ENCODE measurements around the gene FAM193A.
"Not testable (repeated sequence)": the region's sequence is repeated elsewhere in the genome, so short reads cannot be mapped to it uniquely, and the experiment has no call there.

The FAM193A gene

DNA sequence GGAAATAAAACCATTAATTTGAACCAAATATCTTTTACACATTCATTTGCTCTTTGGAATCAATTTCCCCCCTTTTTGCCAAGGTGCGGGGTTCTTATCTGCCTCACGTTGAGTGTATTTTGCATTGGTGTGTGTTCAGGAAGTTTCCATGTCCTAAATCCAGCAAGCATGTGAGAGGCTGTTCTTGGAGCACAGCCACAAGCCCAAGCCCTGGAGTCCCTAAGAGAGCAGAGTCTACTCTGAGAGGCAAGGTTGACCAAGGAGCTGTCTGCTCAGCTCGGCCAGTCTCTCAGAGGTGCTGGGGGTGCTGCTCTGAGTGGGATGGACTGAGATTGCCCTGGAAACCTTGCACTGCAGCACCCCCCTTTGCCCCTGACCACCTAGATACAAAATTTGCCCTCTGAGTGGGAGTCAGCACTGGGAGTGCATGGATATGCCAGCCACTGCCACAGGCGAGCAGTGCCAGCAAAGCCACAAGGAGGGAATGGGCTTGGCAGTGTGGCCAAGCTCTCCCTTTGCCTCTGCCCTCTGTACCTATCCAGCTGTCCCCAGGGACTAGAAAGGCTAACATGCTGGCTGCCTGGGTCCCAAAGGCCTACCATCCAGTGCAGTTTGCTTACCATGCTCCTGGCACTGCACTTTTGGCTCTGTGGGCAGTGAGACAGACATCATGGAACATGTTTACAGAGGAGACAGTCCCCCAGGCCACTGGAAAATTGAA is 20.5 kb upstream of the FAM193A start:
- no peak for DNase-seq

DNA sequence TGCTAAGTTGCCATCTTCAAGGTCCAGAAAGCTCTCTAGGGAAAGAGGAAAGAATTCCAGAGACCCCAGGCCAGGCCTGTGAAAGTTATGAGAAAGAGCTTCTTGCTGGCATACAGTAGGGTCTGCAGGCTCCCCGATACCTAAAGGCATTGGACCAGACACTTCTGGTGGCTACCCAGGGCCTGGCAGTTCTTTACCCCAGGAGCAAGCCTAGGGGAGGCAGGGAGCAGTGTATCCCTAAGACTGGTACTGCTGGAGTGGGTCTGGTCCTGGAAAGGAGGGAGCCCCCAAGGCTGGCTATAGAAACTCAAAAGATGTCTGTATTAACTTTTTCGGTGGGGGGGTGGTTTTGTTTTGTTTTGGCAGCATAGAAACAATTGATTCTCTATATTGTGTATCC is 19.8 kb upstream of the FAM193A start:
- DNase-seq, result no peak

DNA sequence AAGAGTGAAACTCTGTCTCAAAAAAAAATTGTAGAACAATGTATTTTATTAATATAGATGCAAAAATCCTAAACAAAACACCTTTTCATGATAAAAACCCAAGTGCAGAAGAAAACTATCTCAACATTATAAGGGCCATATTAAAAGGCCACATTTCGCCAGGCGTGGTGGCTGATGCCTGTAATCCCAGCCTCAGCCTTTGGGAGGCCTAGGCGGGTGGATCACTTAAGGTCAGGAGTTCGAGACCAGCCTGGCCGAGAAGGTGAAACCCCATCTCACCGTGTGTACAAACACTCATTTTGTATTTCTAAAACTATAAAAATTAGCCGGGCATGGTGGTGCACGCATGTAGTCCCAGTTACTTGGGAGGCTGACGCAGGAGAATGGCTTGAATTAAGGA is 9.9 kb upstream of the FAM193A start:
- DNase-seq, result no peak

DNA sequence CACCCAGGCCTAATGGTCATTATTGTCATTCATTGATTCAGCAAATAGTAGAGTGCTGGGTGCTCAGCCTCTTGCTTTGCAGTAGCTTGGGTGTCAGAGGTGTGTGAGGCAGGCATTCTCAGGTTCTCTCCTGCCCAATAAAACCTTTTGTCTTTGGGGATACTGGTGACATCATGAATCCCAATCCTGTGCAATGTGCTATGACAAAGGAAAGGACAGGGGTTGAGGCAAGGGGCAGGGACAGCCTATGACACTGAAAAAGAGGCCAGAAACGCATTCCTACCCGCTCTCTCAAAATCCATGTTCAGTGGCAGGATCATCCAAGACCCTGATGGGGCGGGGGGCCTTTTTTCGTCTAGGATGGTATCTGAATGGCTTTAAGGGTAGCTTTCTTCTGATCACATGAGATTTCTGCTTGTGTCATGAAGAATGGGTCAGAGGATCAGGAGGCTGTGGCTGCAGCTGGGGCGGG is 1.5 kb upstream of the FAM193A start:
- no peak for DNase-seq

DNA sequence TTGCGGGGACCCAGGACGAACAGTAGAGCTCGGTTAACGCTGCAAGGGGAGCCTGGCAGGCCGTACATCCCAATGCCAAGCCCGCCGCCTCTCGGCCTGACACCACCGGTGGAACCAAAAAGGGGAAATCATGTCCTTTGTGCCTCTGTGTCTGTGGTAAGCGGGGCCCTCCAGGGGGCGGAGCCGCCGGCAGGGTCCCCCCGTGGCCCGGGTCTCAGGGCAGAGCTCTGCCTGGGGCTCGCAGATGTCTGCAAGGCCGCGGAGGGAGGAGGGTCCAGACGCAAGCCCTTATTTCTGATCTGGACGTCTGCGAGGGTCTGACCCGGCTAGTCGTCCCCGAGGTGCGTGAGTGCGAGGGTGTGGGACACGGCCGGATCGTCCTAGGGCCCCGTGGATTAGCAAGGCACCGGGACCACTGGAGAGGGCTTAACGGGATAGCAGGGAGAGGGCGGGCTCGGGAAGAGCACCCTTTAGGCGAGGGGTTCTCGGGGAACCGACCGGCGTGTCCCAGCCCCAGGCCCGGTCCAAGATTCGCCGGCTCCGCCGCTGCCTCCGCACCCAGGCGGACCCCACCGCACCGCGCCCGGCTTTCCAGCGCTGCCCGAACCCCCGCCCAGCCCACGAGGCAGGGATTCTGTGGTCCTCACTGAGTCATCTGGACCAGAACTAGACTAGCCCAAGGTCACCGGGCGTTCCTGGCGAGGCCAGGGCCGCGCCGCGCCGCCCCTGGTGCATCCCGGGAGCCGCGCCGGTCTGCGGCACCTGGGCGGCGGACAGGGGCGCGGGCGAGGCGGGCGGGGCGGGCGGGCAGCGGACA is 863 bp upstream of the FAM193A start:
- DNase-seq, result no peak

DNA sequence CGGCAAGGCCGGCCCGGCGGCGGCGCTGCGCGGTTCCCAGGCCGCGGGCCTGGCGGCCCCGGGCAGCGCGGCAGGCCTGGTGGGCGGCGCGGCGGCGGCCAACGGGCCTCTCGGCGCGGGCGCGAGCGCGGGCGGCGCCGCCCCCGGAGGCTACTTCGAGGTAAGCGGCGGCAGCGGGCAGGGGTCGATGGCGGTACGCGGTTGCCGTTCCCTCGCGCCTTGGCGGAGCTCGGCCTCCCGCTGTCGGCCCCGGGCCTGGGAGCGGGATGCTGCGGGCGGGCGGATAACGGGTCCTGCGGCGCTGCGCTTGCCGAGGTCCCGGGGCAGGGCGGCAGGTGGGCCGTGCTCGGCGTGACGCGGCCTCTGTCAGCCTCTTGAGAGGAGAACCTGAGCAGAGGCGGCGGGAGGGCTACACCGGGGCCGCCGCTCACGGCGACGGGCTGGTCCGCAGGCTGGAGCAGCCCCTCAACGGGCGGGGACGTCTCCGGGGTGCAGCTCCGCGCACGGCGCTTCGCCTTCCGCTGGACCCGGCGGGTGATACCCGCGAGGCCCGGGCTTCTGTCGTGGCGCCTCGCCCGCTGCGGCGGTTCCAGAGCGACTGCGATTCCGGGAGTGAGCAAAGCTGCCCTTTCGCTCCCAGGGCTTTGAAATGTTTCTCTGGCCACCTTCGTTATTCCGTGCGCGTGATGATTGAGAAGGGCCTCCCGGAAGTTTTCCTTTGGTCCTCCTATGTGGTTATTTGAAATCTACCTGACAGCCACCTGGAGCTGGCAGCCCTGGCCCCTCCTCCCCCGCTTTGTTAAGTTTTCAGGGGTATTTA is 774 bp downstream of the FAM193A start:
- peak; percentile 13 for DNase-seq

DNA sequence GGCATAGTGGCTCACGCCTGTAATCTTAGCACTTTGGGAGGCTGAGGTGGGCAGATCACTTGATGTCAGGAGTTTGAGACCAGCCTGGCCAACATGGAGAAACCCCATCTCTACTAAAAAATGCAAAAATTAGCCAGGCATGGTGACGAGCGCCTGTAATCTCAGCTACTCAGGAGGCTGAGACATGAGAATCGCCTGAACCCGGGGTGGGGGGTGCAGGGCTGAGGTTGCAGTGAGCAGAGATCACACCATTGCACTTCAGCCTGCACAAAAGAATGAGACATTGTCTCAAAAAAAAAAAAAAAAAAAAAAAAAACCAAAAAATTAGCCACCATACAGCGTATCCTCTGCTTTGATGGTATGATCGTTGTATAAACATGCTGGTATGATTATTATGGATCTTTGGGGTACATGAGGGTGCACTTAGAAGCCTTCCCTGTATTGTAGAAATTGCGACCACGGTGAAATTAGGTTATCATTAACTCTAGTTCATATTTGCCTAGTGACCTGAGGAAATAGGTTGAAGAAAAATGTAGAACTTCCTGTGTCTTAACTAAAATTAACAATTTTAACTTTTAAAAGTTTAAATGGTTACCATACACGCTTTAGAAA is 7.2 kb downstream of the FAM193A start:
- not testable (repeated sequence) for DNase-seq

DNA sequence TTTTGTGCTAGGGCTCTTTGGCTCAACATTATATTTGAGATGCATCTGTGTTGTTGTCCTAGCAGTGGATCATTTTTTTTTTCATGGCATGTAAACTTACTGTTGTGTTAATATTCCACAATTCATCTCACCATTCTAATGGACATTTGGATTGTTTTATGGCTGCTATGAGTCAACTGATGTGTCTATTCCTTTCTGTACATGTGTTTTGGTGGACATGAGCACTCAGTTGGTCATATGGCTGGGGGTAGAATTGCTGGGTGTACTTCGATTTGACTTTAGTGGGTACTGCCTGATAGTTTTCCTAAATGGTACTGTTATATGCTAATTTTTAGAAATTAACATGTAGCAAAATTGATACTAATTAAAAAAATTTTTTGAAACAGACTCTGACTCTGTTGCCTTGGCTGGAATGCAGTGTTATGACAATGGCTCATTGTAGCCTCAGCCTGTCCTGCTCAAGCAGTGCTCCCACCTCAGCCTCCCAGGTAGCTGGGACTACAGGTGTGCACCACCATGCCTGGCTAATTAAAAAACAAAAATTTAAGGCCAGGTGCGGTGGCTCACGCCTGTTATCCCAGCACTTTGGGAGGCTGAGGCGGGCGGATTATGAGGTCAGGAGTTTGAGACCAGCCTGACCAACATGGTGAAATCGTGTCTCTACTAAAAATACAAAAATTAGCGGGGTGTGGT is 9.0 kb downstream of the FAM193A start:
- no peak for DNase-seq

DNA sequence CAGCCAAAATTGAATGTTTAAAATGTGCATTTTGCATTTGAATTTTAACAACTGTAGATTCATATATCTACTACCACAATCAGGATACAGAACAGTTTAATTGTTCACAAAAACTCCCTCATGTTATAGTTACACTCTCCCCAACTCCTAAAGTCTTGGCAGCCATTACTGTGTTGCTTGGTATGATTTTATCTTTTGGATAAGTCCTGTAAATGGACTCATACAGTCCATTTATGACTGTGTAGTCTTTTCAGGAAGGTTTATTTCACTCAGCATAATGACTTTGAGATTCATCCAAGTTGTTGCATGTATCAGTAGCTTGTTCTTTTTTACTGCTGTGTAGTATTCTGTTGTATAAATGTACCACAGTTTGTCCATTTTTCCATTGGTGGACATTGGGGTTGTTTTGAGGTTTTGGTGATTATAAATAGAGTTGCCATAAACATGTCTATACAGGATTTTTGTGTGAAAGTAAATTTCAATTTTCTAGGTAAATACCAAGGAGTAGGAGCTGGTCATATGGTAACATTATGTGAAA is 9.9 kb downstream of the FAM193A start:
- DNase-seq, result no peak

DNA sequence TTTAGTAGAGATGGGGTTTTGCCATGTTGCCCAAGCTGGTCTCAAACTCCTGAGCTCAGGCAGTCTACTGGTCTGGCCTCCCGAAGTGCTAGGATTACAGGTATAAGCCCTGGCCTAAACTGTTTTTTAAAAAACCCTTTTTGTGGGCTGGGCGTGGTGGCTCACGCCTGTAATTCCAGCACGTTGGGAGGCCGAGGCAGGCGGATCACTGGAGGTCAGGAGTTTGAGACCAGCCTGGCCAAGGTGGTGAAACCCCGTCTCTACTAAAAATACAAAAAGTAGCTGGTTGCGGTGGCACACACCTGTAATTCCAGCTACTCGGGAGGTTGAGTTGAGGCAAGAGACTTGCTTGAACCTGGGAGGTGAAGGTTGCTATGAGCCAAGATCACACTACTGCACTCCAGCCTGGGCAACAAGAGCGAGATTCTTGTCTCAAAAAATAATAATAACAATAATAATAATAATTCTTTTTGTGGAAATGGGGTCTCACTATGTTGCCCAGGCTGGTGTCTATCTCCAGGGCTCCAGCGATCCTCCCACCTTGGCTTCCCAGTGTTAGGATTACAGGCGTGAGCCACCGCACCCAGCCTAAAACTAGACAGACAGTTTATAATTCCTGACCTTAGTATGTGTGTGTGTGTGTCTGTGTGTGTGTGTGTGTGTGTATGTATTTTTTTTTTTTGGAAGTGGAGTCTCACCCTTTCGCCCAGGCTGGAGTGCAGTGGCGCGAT is 10.7 kb downstream of the FAM193A start:
- not testable (repeated sequence) for DNase-seq

DNA sequence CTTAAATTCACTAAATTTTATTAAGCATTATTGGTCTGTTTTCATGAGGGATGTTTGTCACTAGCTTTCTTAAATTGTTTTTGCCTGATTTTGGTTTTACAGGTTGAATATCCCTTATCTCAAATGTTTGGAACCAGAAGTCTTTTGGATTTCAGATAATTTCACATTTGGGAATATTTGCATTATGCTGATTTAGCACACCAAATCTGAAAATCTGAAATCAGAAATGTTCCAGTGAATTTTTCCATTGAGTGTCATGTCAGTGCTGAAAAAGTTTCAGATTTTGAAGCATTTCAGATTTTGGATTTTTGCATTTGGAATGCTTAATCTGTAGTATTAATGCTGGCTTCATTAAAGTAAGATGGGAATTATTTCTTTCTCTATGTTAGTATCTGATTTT is 14.7 kb downstream of the FAM193A start:
- DNase-seq, result no peak

DNA sequence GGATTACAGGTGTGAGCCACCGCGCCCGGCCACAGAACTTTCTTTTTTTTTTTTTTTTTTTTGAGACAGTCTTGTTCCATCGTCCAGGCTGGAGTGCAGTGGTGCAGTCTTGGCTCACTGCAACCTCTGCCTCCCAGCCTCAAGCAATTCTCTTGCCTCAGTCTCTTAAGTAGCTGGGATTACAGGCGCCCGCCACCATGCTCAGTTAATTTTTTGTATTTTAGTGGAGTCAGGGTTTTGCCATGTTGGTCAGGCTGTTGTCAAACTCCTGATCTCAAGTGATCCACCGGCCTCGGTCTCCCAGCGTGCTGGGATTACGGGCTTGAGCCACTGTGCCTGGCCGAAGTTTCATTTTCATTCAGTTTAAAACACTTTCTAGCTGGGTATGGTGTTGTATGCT is 16.4 kb downstream of the FAM193A start:
- no peak for DNase-seq

DNA sequence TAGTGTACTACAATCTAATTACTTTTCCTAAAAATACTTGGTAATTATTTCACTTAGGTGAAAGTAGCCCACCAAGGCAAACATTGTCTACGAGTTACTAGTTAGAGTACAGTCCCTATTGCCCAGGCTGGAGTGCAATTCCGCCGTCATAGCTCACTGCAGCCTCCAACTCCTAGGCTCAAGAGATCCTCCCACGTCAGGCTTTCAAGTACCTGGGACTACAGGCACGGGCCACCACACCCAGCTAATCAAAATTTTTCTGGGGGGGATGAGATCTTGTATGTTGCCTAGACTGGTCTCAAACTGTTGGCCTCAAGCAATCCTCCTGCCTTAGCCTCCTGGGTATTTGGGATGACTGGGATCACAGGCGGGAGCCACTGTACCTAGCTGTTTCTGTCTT is 21.9 kb downstream of the FAM193A start:
- no peak for DNase-seq

DNA sequence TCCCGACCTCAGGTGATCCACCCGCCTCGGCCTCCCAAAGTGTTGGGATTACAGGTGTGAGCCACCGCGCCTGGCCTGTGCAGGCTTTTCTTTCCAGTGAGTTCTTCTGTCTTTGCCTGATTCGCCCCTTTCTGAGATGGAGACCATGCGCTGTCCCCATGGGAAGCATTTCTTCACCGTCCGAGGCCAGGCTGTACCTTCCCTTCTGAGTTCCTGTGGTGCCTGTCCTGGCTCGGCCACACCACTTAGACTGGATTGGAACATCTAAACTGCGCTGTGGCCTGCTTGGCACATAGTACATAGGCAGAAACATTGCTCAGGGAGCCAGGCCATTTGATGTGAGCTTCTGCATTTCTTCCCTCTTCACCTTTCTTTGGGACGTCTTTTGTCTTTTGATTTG is 23.7 kb downstream of the FAM193A start:
- no peak for DNase-seq

DNA sequence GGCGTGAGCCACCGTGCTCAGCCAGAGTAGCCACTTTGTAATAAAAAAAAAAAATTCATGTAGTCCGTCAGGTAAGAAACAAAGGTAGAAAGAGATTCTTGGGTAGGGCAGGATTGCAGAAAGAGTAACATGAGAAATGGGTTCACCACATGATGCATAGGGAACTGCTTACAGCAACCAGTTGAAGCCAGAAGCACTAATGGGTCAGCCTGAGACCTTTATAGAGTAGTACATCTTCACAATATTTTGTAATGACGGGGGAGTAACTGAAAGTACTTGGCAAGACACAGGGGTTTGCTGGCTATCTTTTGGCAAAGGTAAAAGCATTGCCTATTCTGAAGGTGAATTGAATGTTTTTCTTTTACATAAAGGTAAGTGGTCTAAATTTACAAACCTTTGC is 29.1 kb downstream of the FAM193A start:
- DNase-seq, result no peak

DNA sequence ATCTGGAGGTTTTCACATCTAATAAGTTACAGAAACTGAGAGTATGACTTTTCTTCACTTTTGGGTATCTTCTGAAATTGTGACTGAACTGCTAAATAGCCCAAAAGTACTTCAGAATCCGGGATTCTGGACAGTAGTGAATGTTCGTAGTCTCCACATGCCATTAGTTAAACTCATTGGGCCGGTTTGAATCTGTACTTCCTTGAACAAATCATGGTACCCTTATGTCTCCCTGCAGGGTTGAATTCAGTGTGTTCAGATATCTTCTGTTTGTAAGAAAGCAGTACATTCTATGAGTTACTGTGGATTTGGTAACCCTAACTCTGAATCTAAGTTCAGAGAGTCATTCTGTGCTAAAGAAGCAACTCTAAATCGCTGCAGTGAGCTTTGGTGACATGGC is 33.6 kb downstream of the FAM193A start:
- no peak for DNase-seq

DNA sequence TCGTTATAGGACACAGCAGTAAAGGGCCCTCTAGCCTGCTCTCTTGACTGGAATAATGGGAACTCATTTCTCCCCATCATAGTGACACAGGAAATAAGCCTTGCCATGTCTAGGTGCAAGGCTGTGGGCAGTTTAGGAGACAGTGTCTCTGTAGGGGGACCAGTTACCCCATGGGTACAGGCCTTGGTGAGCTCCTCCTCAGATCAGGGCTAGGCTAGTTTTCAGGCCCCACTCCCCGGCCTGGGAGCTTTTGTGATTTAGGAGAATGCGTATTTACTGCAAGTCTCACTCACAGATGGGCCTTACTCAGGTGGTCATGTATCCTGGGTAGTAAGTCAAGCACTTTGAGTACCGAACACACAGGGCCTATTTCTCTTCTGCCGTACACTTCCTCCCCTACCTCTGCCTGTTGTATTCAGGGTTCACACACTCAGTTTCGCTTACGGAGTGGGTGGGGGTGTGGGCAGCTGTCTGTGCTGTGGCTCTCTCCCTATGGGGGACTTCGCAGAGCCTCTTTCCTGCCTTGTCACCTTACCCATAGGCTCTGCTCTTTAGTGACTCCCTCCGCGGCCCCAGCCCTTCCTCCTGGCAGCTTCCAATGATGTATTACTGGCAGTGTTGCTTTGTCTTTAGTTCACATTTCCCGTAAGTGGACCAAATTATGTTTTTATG is 34.2 kb downstream of the FAM193A start:
- DNase-seq, result no peak

DNA sequence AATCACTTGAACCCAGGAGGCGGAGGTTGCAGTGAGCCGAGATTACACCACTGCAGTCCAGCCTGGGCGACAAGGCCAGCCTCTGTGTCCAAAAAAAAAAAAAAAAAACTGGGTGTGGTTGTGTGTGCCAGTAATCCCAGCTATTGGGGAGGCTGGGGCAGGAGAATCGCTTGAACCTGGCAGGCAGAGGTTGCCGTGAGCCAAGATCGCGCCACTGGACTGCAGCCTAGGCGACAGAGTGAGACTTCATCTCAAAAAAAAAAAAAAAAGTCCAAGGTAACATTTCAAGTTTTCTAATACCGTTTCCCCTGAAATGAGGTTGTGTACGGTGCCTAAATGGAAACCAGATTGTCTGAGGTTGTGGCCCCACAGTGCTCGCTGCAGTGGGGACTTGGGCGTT is 35.6 kb downstream of the FAM193A start:
- no peak for DNase-seq

DNA sequence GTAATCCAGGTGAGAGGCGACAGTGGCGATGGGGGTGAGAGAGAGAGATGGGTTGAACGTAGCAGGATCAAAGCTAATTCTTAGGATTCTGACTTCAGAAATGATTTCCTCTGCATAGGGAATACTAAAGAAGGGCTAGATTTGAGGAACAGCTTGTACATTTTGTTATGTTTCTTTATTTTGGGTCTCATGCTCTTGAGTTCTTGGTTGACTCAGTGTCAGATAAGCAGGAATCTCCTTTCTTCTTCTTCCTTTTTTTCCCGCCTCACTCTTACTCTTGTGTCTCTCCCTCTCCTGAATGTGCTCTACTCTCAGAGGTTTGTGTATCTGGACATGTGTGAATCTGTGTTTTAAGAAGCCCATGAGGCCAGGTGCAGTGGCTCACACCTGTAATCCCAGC is 36.4 kb downstream of the FAM193A start:
- DNase-seq, result no peak

DNA sequence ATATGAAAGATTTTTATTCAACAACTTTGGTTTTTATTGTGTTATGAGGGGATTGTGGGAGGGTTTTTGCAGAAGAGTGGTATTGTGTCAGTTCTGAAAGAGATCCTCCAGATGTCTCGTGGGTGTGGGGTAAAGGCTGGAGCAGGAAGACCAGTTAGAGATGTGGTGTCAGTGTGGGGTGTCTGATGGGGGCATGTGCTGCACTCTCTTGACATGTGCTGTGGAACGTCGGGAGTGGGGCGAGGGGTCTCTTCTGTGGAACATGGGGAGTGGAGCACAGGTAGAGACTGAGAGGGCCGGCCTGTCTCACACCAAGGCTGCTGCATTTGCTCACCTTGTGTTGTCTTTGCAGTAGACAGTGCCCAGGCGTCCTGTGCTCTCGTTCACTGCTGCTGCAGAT is 37.6 kb downstream of the FAM193A start:
- DNase-seq, result no peak

DNA sequence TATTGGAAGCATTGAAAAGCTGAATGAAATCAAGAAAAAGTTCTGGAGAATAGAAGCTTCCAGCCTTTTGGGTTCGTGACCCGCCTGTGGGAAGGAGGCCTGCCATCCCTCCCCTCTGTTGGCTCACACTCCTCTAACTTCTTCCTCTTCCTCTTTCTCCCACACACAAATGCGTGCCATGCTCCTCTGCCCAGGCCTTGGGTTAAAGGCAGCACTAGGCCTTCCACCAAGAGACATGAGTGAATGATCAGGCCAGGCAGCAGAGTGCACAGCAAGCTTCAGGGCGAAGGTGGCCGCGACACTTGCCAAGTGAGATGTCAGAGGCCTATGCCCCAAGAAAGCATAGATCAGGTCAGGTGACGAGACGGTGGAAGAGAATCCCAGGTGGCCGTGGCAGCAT is 38.4 kb downstream of the FAM193A start:
- no peak for DNase-seq

Data from NCI-H510A treated with DMSO at 0.1 percent for 48 hours (cell line).